Natural killer cell treated with Interleukin-12 subunit alpha and Interleukin-12 subunit beta and Interleukin-15 and Interleukin-18, amount 100 ng/mL, for 72 hours (primary cell): ENCODE measurements around the gene NUP42. TPM values are rescaled to one million over a fixed set of nuclear protein-coding genes. Genes with fewer than 3 reads are reported as not detected.

Source experiments
- total RNA-seq, 2 donors: library from RNA; stranded (reverse); gene quantifications; one replicate each; pipeline ENCODE4 v1.2.3, GENCODE V29; 2022

NUP42 gene
- total RNA-seq, 2 donors from 2014 or later, result 41.2 to 86.2 TPM

Other genes starting within 250 kb of the NUP42 start
- gene HYCC1, start 167.9 kb upstream of the NUP42 start, total RNA-seq, result 10 to 100 TPM; 47.1 to 67.4 TPM
- gene KLHL7, start 76.3 kb upstream of the NUP42 start, total RNA-seq, result 10 to 100 TPM; 19.5 to 20.1 TPM
- not detected for gene GPNMB, start 64.7 kb downstream of the NUP42 start, total RNA-seq
- 10 to 100 TPM; 43.0 to 60.4 TPM for gene MALSU1, start 117.3 kb downstream of the NUP42 start, total RNA-seq